Osteoblast (primary cell): ENCODE measurements around the gene PLCD3. TPM values are rescaled to one million over a fixed set of nuclear protein-coding genes. Genes with fewer than 3 reads are reported as not detected.

Source experiments
- DNase-seq: peaks from one replicate; pipeline ENCODE4 v3.0.0; 2011; ENCODE audit warnings: low spot score, mixed read lengths; ENCODE audit not compliant: insufficient read length; ENCODE audit errors: missing footprints
- H2AFZ ChIP-seq: 2 replicates; pipeline ENCODE4 v1.6.0; 2011; ENCODE audit warnings: mild to moderate bottlenecking, low read length
- H3K27ac ChIP-seq: 2 replicates; pipeline ENCODE4 v1.5.1; 2011; ENCODE audit warnings: mild to moderate bottlenecking, low read depth, low read length, moderate library complexity
- H3K27me3 ChIP-seq: 2 replicates; pipeline ENCODE4 v1.6.0; 2012; ENCODE audit warnings: mild to moderate bottlenecking, control low read depth, inconsistent platforms, low read length, moderate library complexity; ENCODE audit not compliant: insufficient read depth
- H3K36me3 ChIP-seq: 2 replicates; pipeline ENCODE4 v1.5.1; 2011; ENCODE audit warnings: mild to moderate bottlenecking, low read length, control low read depth, moderate library complexity; ENCODE audit not compliant: insufficient read depth
- H3K4me1 ChIP-seq: 2 replicates; pipeline ENCODE4 v1.5.1; 2011; ENCODE audit warnings: mild to moderate bottlenecking, low read length, control low read depth, moderate library complexity; ENCODE audit not compliant: insufficient read depth
- H3K4me2 ChIP-seq: 2 replicates; pipeline ENCODE4 v1.6.0; 2011; ENCODE audit warnings: mild to moderate bottlenecking, low read length; ENCODE audit not compliant: insufficient read depth
- H3K4me3 ChIP-seq: fragments of 200-600 bp; sonication (generic); 3 replicates; pipeline ENCODE4 v1.5.1; 2012; ENCODE audit warnings: mild to moderate bottlenecking, low read length, inconsistent platforms; ENCODE audit not compliant: insufficient read depth
- H3K79me2 ChIP-seq: 2 replicates; pipeline ENCODE4 v1.6.0; 2012; ENCODE audit warnings: mild to moderate bottlenecking, low read length, control low read depth, inconsistent platforms; ENCODE audit not compliant: insufficient read depth
- H3K9me3 ChIP-seq: 2 replicates; pipeline ENCODE4 v1.5.1; 2011; ENCODE audit warnings: low read depth, low read length, control low read depth
- H4K20me1 ChIP-seq: 2 replicates; pipeline ENCODE4 v1.6.0; 2012; ENCODE audit warnings: mild to moderate bottlenecking, low read length, control low read depth; ENCODE audit not compliant: insufficient read depth
- CTCF ChIP-seq: IDR thresholded peaks from 2 replicates; pipeline ENCODE4 v1.5.1; 2011; ENCODE audit warnings: mild to moderate bottlenecking, low read depth, low read length, moderate library complexity; ENCODE audit errors: extremely low read depth
- total RNA-seq: library from RNA; depleted of rRNA; stranded (reverse); fragments of >200 nt; gene quantifications from 2 replicates; pipeline ENCODE4 v1.2.3, GENCODE V29; 2012

The PLCD3 gene
- total RNA-seq, 1 donor: 31.5 TPM

- H2AFZ ChIP-seq: no peak overlapping the region
- peak; percentile 68 for DNase-seq
- peaks cover 26% of the 10 kb centered on the region for H3K79me2 ChIP-seq
- H3K27ac ChIP-seq: no peak overlapping the region
- H4K20me1 ChIP-seq: no peaks in the 10 kb centered on the region
- H3K36me3 ChIP-seq: no peaks in the 10 kb centered on the region
- H3K4me2 ChIP-seq: no peak overlapping the region
- peaks cover 24% of the 10 kb centered on the region for H3K4me1 ChIP-seq
- TF ChIP-seq CTCF: no peak
- no peak overlapping the region for H3K4me3 ChIP-seq
- H3K27me3 ChIP-seq: no peaks in the 10 kb centered on the region
- no peaks in the 10 kb centered on the region for H3K9me3 ChIP-seq
These were observed 2.8 kb downstream of the PLCD3 start for GRCh38 chr17:45129426-45129939.

- Histone ChIP-seq H3K9me3 (no peaks in the 10 kb centered on the region), H3K27ac (no peak overlapping the region), H2AFZ (no peak overlapping the region), H4K20me1 (no peaks in the 10 kb centered on the region), H3K79me2 (peaks cover 28% of the 10 kb centered on the region), H3K36me3 (no peaks in the 10 kb centered on the region), H3K27me3 (no peaks in the 10 kb centered on the region), H3K4me3 (no peak overlapping the region), H3K4me2 (no peak overlapping the region), H3K4me1 (peaks cover 29% of the 10 kb centered on the region)
- no peak for TF ChIP-seq CTCF
- no peak for DNase-seq
These were observed 3.3 kb downstream of the PLCD3 start for GRCh38 chr17:45128989-45129388.

GRCh38 chr17:45128331-45128730 is 4.0 kb downstream of the PLCD3 start:
- peak; percentile 73 for DNase-seq
- no peaks in the 10 kb centered on the region for H3K9me3 ChIP-seq
- H4K20me1 ChIP-seq: no peaks in the 10 kb centered on the region
- peaks cover 34% of the 10 kb centered on the region for H3K4me1 ChIP-seq
- no peaks in the 10 kb centered on the region for H3K27me3 ChIP-seq
- no peak overlapping the region for H2AFZ ChIP-seq
- H3K36me3 ChIP-seq: no peaks in the 10 kb centered on the region
- TF ChIP-seq CTCF: no peak
- H3K4me3 ChIP-seq: no peak overlapping the region
- H3K27ac ChIP-seq: no peak overlapping the region
- H3K4me2 ChIP-seq: no peak overlapping the region
- H3K79me2 ChIP-seq: peaks cover 34% of the 10 kb centered on the region

GRCh38 chr17:45127548-45128300 is 4.6 kb downstream of the PLCD3 start:
- H2AFZ ChIP-seq: peak overlapping the region; percentile 41
- no peaks in the 10 kb centered on the region for H4K20me1 ChIP-seq
- peaks cover 30% of the 10 kb centered on the region for H3K4me1 ChIP-seq
- H3K4me3 ChIP-seq: no peak overlapping the region
- no peak overlapping the region for H3K4me2 ChIP-seq
- H3K27ac ChIP-seq: no peak overlapping the region
- no peaks in the 10 kb centered on the region for H3K36me3 ChIP-seq
- TF ChIP-seq CTCF: no peak
- H3K9me3 ChIP-seq: no peaks in the 10 kb centered on the region
- peaks cover 34% of the 10 kb centered on the region for H3K79me2 ChIP-seq
- DNase-seq: peak; percentile 90
- no peaks in the 10 kb centered on the region for H3K27me3 ChIP-seq
